ENCODE results near the gene LRRN2.

- TF ChIP-seq, protein P1, sequence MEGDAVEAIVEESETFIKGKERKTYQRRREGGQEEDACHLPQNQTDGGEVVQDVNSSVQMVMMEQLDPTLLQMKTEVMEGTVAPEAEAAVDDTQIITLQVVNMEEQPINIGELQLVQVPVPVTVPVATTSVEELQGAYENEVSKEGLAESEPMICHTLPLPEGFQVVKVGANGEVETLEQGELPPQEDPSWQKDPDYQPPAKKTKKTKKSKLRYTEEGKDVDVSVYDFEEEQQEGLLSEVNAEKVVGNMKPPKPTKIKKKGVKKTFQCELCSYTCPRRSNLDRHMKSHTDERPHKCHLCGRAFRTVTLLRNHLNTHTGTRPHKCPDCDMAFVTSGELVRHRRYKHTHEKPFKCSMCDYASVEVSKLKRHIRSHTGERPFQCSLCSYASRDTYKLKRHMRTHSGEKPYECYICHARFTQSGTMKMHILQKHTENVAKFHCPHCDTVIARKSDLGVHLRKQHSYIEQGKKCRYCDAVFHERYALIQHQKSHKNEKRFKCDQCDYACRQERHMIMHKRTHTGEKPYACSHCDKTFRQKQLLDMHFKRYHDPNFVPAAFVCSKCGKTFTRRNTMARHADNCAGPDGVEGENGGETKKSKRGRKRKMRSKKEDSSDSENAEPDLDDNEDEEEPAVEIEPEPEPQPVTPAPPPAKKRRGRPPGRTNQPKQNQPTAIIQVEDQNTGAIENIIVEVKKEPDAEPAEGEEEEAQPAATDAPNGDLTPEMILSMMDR (IDR thresholded peaks at IDR 0.05) = no peak
- no peak for TF ChIP-seq POLR2A (IDR thresholded peaks at IDR 0.05)
Measured at GRCh38 chr1:204733869-204734596, 48.5 kb upstream of the LRRN2 start.

All from body of pancreas (tissue), 4 donors.